ENCODE data around the gene ERBIN. TPM values are rescaled to one million over a fixed set of nuclear protein-coding genes. Genes with fewer than 3 reads are reported as not detected.

The ERBIN gene
- total and polyA plus RNA-seq, 9 of the 15 experiments (the other 6 are each of a cell fraction or from before 2014, with no cell fraction given): 11.9 to 72.8 (median 41.7) TPM

- Histone ChIP-seq H3K9me3 (replicated peaks; ENCODE audit: control insufficient read depth, insufficient read depth, low read depth, low read length) (no peaks in the 10 kb centered on the region), H3K4me1 (replicated peaks in 1 of 2; ENCODE audit: control insufficient read depth in 2 of 2, insufficient read depth in 2 of 2, low read length in 2 of 2) (peaks cover 0 to 4% of the 10 kb centered on the region in 2 experiments; a peak in 2 of 5 replicates), H4K20me1 (replicated peaks; ENCODE audit: control insufficient read depth, insufficient read depth, low read length) (no peaks in the 10 kb centered on the region), H3K9ac (ENCODE audit: insufficient read depth in 1 of 2, low read depth in 2 of 2, low read length in 2 of 2) (no peak overlapping the region), H3K4me3 (no peak overlapping the region), H3K4me2 (ENCODE audit: insufficient read depth, low read length) (no peak overlapping the region), H3K27me3 (ENCODE audit: control insufficient read depth in 2 of 2, insufficient read depth in 2 of 2, low read length in 2 of 2) (no peaks in the 10 kb centered on the region), H3K79me2 (ENCODE audit: control insufficient read depth, insufficient read depth, low read length) (no peaks in the 10 kb centered on the region), H2AFZ (ENCODE audit: low read depth, low read length) (peak overlapping the region; percentile 6; the same call in 1 of the 2 replicates), H3K36me3 (ENCODE audit: control insufficient read depth, insufficient read depth, low read length) (no peaks in the 10 kb centered on the region), H3K9me1 (ENCODE audit: control insufficient read depth, insufficient read depth, low read length) (no peaks in the 10 kb centered on the region), H3K27ac (ENCODE audit: extremely low read depth, low read depth, low read length) (no peak overlapping the region)
- ATAC-seq (no peak), FAIRE-seq (no peak), DNase-seq (ENCODE audit: extremely low read depth in 1 of 4, low spot score in 3 of 4) (no peak)
- intact Hi-C loops (cut with micrococcal nuclease) (no loop called here), in situ Hi-C loops (cut with MboI) (no loop called here)
- WGBS (ENCODE audit: insufficient coverage, low coverage, missing lambda C conversion rate): 40% methylated on average over 2 of the region's 2 CpGs
- no TSS peak for BruUV-seq (replicated peaks)
- POLR2A ChIA-PET: no interaction called here
- no peak for TF ChIP-seq GATA2 (CRISPR knock-in tag; IDR thresholded peaks at IDR 0.05)
- TF ChIP-seq ZNF766 (CRISPR knock-in tag; conservative IDR thresholded peaks at IDR 0.05): peak; percentile 85
- CTCF ChIA-PET (ENCODE audit: low intra/inter-chr PET ratio): no interaction called here
Observed at GRCh38 chr5:65900746-65901145, 25.6 kb upstream of the ERBIN start.

- Histone ChIP-seq H4K20me1 (replicated peaks; ENCODE audit: control insufficient read depth, insufficient read depth, low read length) (no peaks in the 10 kb centered on the region), H3K79me2 (ENCODE audit: control insufficient read depth, insufficient read depth, low read length) (no peaks in the 10 kb centered on the region), H3K36me3 (ENCODE audit: control insufficient read depth, insufficient read depth, low read length) (no peaks in the 10 kb centered on the region), H2AFZ (ENCODE audit: low read depth, low read length) (peak overlapping the region; percentile 36; the same call in 1 of the 2 replicates), H3K4me3 (no peak overlapping the region), H3K9me3 (replicated peaks; ENCODE audit: control insufficient read depth, insufficient read depth, low read depth, low read length) (no peaks in the 10 kb centered on the region), H3K9me1 (ENCODE audit: control insufficient read depth, insufficient read depth, low read length) (no peaks in the 10 kb centered on the region), H3K27ac (ENCODE audit: extremely low read depth, low read depth, low read length) (no peak overlapping the region), H3K27me3 (ENCODE audit: control insufficient read depth in 2 of 2, insufficient read depth in 2 of 2, low read length in 2 of 2) (no peaks in the 10 kb centered on the region), H3K4me1 (replicated peaks in 1 of 2; ENCODE audit: control insufficient read depth in 2 of 2, insufficient read depth in 2 of 2, low read length in 2 of 2) (peaks cover 0 to 4% of the 10 kb centered on the region in 2 experiments; a peak in 1 of 5 replicates), H3K9ac (ENCODE audit: insufficient read depth in 1 of 2, low read depth in 2 of 2, low read length in 2 of 2) (no peak overlapping the region), H3K4me2 (ENCODE audit: insufficient read depth, low read length) (no peak overlapping the region)
- POLR2A ChIA-PET: no interaction called here
- no peak for DNase-seq (ENCODE audit: extremely low read depth in 1 of 4, low spot score in 3 of 4)
- peak; percentile 49 for ATAC-seq
- WGBS (ENCODE audit: insufficient coverage, low coverage, missing lambda C conversion rate): 35% methylated on average over 4 of the region's 4 CpGs
- CTCF ChIA-PET (ENCODE audit: low intra/inter-chr PET ratio): no interaction called here
- in situ Hi-C loops (cut with MboI): no loop called here
- no peak for FAIRE-seq
- no TSS peak for BruUV-seq (replicated peaks)
- intact Hi-C loops (cut with micrococcal nuclease): no loop called here
- TF ChIP-seq USF1 (CRISPR knock-in tag; IDR thresholded peaks at IDR 0.05) (no peak), C11orf30 (IDR thresholded peaks at IDR 0.05; ENCODE audit: low read depth) (no peak), PRMT5 (CRISPR knock-in tag; IDR thresholded peaks at IDR 0.05) (no peak), CUX1 (CRISPR knock-in tag; IDR thresholded peaks at IDR 0.05) (no peak), YBX1 (IDR thresholded peaks at IDR 0.05) (no peak), TRIM24 (IDR thresholded peaks at IDR 0.05) (peak; percentile 51 to 83; a peak in 2 of 4 replicates), NR2F6 (CRISPR knock-in tag; IDR thresholded peaks at IDR 0.05) (no peak)
Observed at GRCh38 chr5:65902104-65902503, 24.3 kb upstream of the ERBIN start.

All from K562 (cell line).